Activated T-cell treated with anti-CD3 and anti-CD28 coated beads, Interleukin-2, amount 50 U/mL, for 4 hours (primary cell): ENCODE data around the gene JCAD. TPM values are rescaled to one million over a fixed set of nuclear protein-coding genes. Genes with fewer than 3 reads are reported as not detected.
"Not testable (repeated sequence)": the region's sequence is repeated elsewhere in the genome, so short reads cannot be mapped to it uniquely, and the experiment has no call there.

Experiments used
- ATAC-seq, 2 donors: fragments of 200-7000 bp; cut with Tn5 transposase; one replicate each; pipeline ENCODE4 v1.10.0; 2021
- DNase-seq: peaks from one replicate; pipeline ENCODE4 v3.0.0-alpha.2; 2020
- H3K27me3 Mint-ChIP-seq: one replicate; pipeline ENCODE4 v1.8.0; 2021; ENCODE audit warnings: low read depth, mixed read lengths
- H3K36me3 Mint-ChIP-seq: one replicate; pipeline ENCODE4 v1.8.0; 2022; ENCODE audit warnings: mixed read lengths; ENCODE audit not compliant: insufficient read depth
- H3K4me1 Mint-ChIP-seq: one replicate; pipeline ENCODE4 v1.8.0; 2021; ENCODE audit warnings: low read depth, mixed read lengths
- H3K4me3 Mint-ChIP-seq: one replicate; pipeline ENCODE4 v1.8.0; 2021; ENCODE audit warnings: mild to moderate bottlenecking, moderate library complexity, mixed read lengths
- H3K9me3 Mint-ChIP-seq: one replicate; pipeline ENCODE4 v1.8.0; 2021; ENCODE audit warnings: mixed read lengths
- total RNA-seq, 3 donors: library from RNA; stranded (reverse); gene quantifications; one replicate each; pipeline ENCODE4 v1.2.1, GENCODE V29; 2021

Gene JCAD
- total RNA-seq, 3 donors from 2014 or later: 0.05 TPM

DNA sequence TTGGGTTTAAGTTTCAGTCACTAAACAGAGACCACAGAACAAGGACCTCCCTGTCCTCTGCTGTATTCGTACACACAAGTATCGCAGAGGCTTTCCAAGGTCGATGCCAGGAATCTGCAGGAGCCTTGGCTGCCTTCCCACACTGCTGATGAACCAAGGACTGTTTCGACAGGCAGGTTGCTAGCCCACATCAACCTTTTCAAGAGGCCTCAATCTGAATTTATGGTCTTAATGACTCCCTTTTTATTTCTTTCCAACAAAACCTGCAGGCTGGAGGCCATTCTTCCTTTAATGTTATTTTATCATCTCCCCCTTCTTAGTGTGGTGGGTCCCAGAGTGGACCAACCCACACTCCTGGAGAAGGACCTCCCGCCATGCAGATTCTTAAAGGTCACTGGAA is 45.6 kb downstream of the JCAD start:
- peaks cover 41% of the 10 kb centered on the region for H3K27me3 Mint-ChIP-seq
- no peak overlapping the region for H3K4me3 Mint-ChIP-seq

GRCh38 chr10:30011956-30012647 is 47.3 kb downstream of the JCAD start:
- H3K36me3 Mint-ChIP-seq: no peaks in the 10 kb centered on the region
- H3K4me3 Mint-ChIP-seq: no peak overlapping the region
- no peaks in the 10 kb centered on the region for H3K4me1 Mint-ChIP-seq
- no peaks in the 10 kb centered on the region for H3K9me3 Mint-ChIP-seq
- DNase-seq (no peak), ATAC-seq (no peak)
- H3K27me3 Mint-ChIP-seq: peaks cover 42% of the 10 kb centered on the region

More for the DNA sequence above, 45.6 kb downstream of the JCAD start:
- DNase-seq: no peak
- ATAC-seq: no peak
- H3K9me3 Mint-ChIP-seq: no peaks in the 10 kb centered on the region
- no peaks in the 10 kb centered on the region for H3K36me3 Mint-ChIP-seq
- no peaks in the 10 kb centered on the region for H3K4me1 Mint-ChIP-seq

- no peak overlapping the region for H3K4me3 Mint-ChIP-seq
- H3K9me3 Mint-ChIP-seq: no peaks in the 10 kb centered on the region
- peaks cover 44% of the 10 kb centered on the region for H3K27me3 Mint-ChIP-seq
- ATAC-seq: no peak
- DNase-seq: no peak
- H3K4me1 Mint-ChIP-seq: no peaks in the 10 kb centered on the region
- no peaks in the 10 kb centered on the region for H3K36me3 Mint-ChIP-seq
These were observed 48.0 kb downstream of the JCAD start for GRCh38 chr10:30011396-30011795.

GRCh38 chr10:30007406-30007805 is 52.0 kb downstream of the JCAD start:
- ATAC-seq (peak in 1 of 2 donors; percentile 28), DNase-seq (no peak)
- no peaks in the 10 kb centered on the region for H3K9me3 Mint-ChIP-seq
- H3K36me3 Mint-ChIP-seq: no peaks in the 10 kb centered on the region
- H3K4me1 Mint-ChIP-seq: peaks cover 6% of the 10 kb centered on the region
- peaks cover 40% of the 10 kb centered on the region for H3K27me3 Mint-ChIP-seq
- no peak overlapping the region for H3K4me3 Mint-ChIP-seq

DNA sequence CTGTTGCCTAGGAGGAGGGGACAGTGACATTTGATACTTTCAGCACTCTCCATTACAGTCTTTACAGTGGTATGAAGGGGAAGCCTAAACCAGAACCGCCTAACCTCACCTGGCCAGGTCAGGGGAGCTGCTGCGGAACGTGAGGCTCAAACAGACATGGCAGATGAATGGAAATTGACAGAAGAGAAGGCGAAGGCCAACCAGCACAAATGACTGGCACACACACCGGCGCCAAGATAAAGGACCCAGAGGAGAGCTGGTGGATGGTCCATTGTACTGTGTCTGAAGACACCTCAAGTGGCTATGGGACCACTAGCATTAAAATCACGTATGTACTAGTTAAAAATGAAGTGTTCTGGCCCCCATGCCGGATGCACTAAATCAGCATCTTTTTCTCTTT is 53.0 kb downstream of the JCAD start:
- H3K4me3 Mint-ChIP-seq: no peak overlapping the region

DNA sequence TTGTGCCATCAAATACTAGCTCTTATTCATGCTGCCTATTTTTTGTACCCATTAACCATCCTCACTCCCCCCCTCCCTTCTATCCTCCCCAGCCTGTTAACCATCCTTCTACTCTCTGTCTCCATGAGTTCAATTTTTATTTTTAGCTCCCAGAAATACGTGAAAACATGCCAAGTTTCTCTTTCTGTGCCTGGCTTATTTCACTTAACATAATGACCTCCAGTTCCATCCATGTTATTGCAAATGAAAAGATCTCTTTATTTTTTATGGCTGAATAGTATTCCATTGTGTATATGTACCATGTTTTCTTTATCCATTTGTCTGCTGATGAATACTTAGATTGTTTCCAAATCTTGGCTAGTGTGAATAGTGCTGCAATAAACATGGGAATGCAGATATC is 54.3 kb downstream of the JCAD start:
- not testable (repeated sequence) for H3K4me3 Mint-ChIP-seq, H3K4me1 Mint-ChIP-seq, DNase-seq, H3K36me3 Mint-ChIP-seq, H3K9me3 Mint-ChIP-seq, ATAC-seq
- H3K27me3 Mint-ChIP-seq: peaks cover 41% of the 10 kb centered on the region

More for the DNA sequence above, 53.0 kb downstream of the JCAD start:
- DNase-seq (no peak), ATAC-seq (no peak)
- H3K27me3 Mint-ChIP-seq: peaks cover 40% of the 10 kb centered on the region
- no peaks in the 10 kb centered on the region for H3K36me3 Mint-ChIP-seq
- H3K4me1 Mint-ChIP-seq: peaks cover 7% of the 10 kb centered on the region
- no peaks in the 10 kb centered on the region for H3K9me3 Mint-ChIP-seq

GRCh38 chr10:30002426-30003266 is 56.7 kb downstream of the JCAD start:
- no peaks in the 10 kb centered on the region for H3K9me3 Mint-ChIP-seq
- no peaks in the 10 kb centered on the region for H3K36me3 Mint-ChIP-seq
- ATAC-seq (peak; percentile 61 to 78), DNase-seq (peak; percentile 44)
- peaks cover 7% of the 10 kb centered on the region for H3K4me1 Mint-ChIP-seq
- no peak overlapping the region for H3K4me3 Mint-ChIP-seq
- H3K27me3 Mint-ChIP-seq: peaks cover 43% of the 10 kb centered on the region

DNA sequence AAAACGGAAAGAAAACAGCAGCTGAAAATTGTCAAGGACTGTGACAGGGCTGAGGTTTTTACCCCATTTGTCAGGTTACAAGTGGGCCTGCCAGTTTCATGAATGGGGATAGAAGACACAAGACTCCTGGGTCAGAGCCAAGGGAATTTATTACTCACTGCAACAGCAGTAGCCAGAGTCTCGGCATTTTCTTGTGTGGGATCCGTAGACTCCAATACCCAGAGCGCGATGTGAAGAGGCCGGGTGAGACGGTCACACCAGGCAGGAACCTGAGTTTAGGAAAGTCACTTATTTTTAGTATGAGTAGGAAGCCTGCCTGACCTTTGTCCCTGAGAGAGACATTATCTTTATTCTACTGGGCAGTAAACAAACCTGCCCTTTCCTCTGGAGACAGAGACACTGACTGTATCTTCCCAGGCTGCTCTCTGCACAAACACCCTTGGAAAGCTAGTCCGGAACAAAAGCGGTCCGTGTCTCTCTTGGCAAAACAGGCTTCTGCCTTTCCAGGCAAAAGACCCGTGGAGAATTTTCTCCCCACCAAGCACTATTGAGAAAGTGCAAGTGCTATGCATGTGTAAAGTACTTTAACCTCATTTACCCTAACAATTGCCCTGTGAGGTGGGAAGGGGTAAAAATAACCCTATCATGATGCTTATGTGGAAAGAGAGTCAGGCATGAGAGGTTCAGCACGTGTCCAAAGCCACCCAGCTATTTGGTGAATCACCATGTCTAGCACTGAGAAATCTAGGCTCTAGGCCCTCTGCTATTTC is 58.4 kb downstream of the JCAD start:
- Mint-ChIP-seq H3K36me3 (no peaks in the 10 kb centered on the region), H3K4me1 (peaks cover 7% of the 10 kb centered on the region), H3K27me3 (peaks cover 41% of the 10 kb centered on the region), H3K4me3 (no peak overlapping the region), H3K9me3 (no peaks in the 10 kb centered on the region)
- no peak for DNase-seq
- ATAC-seq: no peak

- DNase-seq (peak; percentile 70), ATAC-seq (peak; percentile 70 to 78)
- no peaks in the 10 kb centered on the region for H3K36me3 Mint-ChIP-seq
- H3K4me1 Mint-ChIP-seq: peaks cover 7% of the 10 kb centered on the region
- H3K27me3 Mint-ChIP-seq: peaks cover 44% of the 10 kb centered on the region
- H3K4me3 Mint-ChIP-seq: no peak overlapping the region
- no peaks in the 10 kb centered on the region for H3K9me3 Mint-ChIP-seq
These were observed 61.1 kb downstream of the JCAD start for GRCh38 chr10:29998142-29998808.

GRCh38 chr10:29994811-29995210 is 64.6 kb downstream of the JCAD start:
- H3K36me3 Mint-ChIP-seq: no peaks in the 10 kb centered on the region
- no peak for DNase-seq
- no peaks in the 10 kb centered on the region for H3K4me1 Mint-ChIP-seq
- no peak overlapping the region for H3K4me3 Mint-ChIP-seq
- H3K27me3 Mint-ChIP-seq: peaks cover 50% of the 10 kb centered on the region
- ATAC-seq: no peak
- H3K9me3 Mint-ChIP-seq: no peaks in the 10 kb centered on the region

- Mint-ChIP-seq H3K4me3 (no peak overlapping the region), H3K9me3 (no peaks in the 10 kb centered on the region), H3K36me3 (no peaks in the 10 kb centered on the region), H3K4me1 (no peaks in the 10 kb centered on the region), H3K27me3 (peaks cover 44% of the 10 kb centered on the region)
- no peak for DNase-seq
- ATAC-seq: no peak
These were observed 66.0 kb downstream of the JCAD start for GRCh38 chr10:29993319-29993915.

DNA sequence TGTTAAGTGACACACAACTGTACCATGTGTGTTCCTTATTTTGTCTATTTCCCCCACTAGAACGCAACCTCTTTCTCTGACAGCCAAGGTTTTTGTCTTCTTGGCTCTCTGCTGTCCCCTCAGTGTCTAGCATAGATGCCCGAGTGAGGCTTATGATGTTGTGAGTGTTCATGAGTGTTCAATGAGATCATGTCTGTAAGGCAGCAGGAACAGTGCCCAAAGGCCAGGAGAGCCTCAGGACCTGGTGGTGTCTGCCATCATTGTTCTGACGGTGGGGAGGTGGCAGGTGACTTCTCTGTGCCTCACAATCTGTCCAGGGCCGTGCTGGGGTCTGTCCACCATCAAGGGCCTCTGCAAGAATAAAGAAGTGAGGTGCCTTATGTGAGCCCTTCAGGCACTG is 66.5 kb downstream of the JCAD start:
- no peak for ATAC-seq
- H3K4me1 Mint-ChIP-seq: no peaks in the 10 kb centered on the region
- H3K36me3 Mint-ChIP-seq: no peaks in the 10 kb centered on the region
- peaks cover 39% of the 10 kb centered on the region for H3K27me3 Mint-ChIP-seq
- H3K4me3 Mint-ChIP-seq: no peak overlapping the region
- DNase-seq: no peak
- H3K9me3 Mint-ChIP-seq: no peaks in the 10 kb centered on the region

DNA sequence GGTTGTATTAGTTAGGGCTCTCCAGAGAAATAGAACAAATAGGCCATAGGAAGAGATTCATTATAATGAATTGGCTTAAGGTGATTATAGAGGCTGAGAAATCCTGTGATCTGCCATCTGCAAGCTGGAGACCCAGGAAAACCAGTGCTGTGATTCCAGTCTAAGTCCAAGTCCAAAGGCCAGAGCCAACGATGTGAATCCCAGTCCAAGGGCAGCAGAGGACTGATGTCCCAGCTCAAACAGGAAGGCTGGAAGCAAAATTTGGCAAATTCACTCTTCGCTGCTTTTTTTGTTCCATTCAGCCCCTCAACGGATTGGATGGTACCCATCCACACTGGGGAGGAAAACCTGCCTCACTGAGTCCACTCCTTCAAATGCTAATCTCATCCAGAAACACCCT is 68.0 kb downstream of the JCAD start:
- peaks cover 31% of the 10 kb centered on the region for H3K27me3 Mint-ChIP-seq
- no peak for DNase-seq
- no peaks in the 10 kb centered on the region for H3K36me3 Mint-ChIP-seq
- no peak for ATAC-seq
- H3K4me1 Mint-ChIP-seq: no peaks in the 10 kb centered on the region
- H3K9me3 Mint-ChIP-seq: no peaks in the 10 kb centered on the region
- no peak overlapping the region for H3K4me3 Mint-ChIP-seq

DNA sequence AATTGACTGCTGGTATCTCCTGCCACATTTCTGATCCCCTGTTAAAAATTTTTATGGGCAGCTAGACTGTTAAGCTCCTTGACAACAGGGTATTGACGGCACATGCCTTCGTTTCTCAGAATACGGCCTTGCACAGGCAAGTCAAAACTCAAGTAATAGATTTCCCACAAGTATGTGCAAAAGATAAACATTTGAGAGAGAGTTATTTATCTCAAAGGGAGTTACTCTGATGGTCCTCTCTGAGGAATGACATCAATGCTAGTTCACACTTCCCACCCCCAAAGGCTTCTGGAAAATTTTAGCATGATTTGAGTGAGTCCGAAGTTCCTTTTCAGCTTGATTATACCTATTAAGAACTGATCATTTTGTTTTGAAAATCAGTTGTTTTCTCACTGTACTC is 71.9 kb downstream of the JCAD start:
- DNase-seq (no peak), ATAC-seq (no peak)
- no peak overlapping the region for H3K4me3 Mint-ChIP-seq
- H3K4me1 Mint-ChIP-seq: no peaks in the 10 kb centered on the region
- H3K27me3 Mint-ChIP-seq: peaks cover 13% of the 10 kb centered on the region
- no peaks in the 10 kb centered on the region for H3K36me3 Mint-ChIP-seq
- H3K9me3 Mint-ChIP-seq: peaks cover 10% of the 10 kb centered on the region
